Stimulated activated CD8-positive, alpha-beta memory T cell treated with anti-CD3 and anti-CD28 coated beads, Interleukin-15, amount 100 ng/mL, for 1 hour (primary cell): Measurements from ENCODE around the gene POLR3H.

ENCODE experiments used
- DNase-seq: peaks from one replicate; pipeline ENCODE4 v3.0.0-alpha.2; 2020; ENCODE audit warnings: low read depth

The POLR3H gene

DNA sequence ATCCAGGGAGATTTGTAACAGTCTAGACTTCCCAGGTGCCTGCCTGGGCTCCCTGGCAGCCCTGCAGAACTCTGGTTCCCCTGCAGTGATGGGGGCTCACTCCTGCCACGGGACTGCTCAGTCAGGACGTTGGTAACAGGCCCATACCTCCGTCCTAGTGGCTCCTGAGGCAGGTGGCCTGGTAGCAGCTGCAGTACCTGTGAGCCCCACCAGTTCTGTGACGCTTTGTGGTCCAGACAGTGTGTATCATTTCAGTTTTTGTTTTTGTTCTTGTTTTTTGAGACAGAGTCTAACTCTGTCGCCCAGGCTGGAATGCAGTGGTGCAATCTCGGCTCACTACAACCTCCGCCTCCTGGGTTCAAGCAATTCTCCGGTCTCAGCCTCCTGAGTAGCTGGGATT lies 27.8 kb downstream of the POLR3H start:
- no peak for DNase-seq

DNA sequence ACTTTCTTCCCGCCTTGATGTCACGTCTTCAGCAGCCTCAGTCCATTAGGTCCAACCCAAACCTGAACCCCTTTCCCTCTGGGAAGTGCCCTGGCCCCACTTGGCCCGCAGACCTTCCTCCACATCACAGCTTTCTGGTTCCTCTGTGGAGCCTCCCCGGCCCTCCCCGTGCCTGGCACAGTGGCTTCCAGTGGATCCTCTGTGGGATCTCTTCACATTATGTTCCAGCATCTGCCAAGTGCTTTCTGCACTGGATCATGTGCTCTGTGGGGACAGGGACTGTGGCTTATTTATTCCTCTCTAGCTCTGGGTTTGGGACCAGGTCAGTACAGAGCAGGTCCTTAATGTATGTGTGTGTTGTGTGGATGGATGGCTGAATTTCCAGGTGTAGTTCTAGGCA lies 30.9 kb downstream of the POLR3H start:
- DNase-seq: no peak

DNA sequence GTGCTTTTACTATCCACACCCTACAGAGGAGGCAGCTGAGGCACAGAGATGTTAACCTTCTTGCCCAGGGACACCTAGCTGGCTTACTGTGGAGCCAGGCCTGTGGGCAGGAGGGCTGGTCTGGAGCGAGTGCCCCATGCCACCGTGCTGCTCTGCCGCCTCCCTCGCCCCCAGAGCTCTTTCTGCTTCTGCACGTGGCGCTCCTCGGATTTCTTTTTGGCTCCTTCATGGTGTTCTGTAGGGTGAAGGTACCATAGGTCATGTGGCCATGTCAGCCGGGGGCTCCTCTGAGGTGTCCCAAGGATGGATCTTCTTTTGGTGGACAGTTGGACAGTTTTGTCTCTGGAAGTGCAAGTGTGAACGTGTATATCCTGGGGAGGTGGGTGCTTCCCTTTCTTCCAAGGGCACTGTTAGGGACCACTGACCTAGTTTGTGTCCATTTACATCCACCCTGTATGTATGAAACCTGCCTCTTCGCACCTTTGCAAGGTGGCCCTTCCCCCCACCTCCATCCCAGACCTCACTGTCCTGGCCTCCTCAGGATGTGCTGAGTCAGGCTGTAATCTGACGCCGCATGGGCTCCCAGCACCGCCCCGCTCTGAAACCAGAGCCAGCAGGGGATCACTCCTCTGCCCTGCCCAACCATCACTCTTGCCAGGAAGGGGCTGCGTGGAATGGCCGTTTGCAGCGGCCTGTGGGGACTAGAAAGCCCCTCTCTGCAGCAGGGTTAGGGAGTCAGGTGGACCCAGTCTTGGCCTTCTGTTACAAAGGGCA lies 31.7 kb downstream of the POLR3H start:
- no peak for DNase-seq

DNA sequence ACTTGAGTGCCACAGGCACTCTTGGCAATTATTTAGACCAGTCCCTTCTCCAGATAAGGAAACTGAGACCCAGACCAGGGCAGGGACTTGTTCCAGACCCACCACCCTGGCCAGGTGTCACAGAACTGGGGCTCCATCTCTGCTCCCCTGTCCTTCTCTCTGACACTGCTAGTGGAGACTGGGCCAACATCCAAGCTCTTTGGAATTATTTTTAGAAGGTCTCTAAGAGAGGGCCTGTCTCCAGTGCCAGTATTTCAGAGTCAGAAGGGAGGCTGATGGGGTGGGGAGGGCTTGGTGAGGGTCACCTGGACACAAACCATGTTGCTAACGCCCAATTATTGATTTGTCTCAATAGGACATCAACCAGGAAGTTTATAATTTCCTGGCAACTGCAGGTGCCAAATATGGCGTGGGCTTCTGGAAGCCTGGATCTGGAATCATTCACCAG lies 32.7 kb downstream of the POLR3H start:
- no peak for DNase-seq

DNA sequence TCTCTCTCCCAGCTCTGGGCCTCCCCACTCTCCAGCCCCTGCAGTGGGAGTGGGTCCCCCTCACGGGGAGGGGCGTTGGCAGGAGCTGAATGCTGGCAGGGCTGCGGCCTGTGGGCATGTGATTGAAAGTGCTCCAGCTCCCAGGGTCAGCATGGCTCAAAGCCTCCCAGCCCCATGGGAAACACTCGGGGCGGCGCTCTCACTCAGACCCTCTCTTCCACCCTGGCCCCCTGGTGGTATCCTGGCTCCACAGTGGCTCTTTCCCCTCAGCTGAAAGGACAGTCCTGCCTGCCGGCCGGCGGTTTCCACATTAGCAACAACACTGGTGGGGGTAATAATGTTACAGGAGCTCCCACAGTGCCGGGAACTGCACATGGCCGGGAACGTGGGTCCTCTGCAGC lies 35.5 kb downstream of the POLR3H start:
- no peak for DNase-seq

DNA sequence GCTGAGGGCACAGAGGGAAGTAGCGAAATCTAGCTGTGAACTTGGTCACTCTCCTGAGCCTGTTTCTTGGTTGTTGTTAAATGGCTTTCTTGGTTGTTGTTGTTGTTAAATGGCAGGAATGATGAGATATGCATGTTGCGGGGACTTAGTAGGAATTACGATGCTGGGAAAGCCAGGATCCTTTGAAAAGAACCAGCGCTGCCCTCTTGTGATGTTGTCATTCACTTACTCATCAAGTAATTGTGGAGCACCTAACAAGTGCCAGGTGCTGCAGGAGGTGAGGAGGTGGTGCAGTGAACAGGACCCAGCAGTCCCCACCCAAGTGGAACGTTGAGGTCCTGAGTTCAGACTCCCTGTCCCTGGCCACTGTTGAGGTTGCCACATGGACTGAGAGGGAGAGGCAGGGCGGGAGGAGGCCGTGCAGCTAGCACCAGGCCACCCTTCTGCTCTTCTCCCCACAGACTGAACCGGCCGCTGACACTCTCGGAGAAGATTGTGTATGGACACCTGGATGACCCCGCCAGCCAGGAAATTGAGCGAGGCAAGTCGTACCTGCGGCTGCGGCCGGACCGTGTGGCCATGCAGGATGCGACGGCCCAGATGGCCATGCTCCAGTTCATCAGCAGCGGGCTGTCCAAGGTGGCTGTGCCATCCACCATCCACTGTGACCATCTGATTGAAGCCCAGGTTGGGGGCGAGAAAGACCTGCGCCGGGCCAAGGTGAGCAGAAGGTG lies 36.8 kb downstream of the POLR3H start:
- DNase-seq: no peak

DNA sequence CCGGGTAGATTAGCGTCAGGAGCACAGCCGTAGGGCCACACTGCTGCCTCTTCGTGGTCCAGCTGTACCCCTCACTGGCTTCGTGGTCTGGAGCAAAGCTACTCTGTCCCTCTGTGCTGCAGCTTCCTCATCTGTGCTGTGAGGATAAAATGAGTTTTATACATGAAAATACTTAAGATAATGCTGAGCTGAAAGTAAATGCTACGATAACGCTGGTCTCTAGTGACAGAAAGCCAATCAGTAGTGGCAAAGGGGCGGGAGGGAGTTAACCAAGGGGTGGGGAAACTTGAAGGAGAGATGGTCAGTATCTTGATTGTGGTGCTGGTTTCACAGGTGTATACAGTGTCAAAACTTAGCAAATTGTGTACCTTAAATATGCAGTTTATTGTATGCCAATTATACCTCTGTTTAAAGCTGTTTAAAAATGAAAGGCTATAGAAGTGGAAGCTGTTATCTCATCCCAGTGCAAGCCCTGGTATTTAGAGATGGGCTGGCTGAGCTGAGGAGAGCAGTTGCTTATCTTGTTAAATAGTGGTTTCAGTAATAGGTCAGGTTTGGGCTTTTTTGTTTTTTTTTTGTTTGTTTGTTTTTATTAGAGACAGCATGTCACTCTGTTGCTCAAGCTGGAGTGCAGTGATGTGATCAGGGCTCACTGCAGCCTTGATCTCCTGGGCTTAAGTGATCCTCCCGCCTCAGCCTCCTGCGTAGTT lies 38.6 kb downstream of the POLR3H start:
- DNase-seq: no peak

DNA sequence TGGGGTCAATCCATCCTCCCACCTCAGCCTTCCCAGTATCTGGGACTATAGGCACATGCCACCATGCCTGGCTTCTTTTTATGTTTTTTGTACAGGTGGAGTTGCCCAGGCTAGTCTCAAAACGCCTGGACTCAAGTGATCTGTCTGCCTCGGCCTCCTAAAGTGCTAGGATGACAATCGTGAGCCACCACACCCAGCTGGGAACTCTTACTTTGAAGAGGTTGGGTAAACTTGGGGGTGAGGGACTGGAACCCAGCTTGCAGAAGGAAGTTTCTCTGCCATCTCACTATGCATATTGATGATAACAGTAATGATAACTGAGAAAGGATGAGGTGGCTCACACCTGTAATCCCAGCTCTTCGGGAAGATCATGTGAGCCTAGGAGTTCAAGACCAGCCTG lies 39.5 kb downstream of the POLR3H start:
- no peak for DNase-seq

DNA sequence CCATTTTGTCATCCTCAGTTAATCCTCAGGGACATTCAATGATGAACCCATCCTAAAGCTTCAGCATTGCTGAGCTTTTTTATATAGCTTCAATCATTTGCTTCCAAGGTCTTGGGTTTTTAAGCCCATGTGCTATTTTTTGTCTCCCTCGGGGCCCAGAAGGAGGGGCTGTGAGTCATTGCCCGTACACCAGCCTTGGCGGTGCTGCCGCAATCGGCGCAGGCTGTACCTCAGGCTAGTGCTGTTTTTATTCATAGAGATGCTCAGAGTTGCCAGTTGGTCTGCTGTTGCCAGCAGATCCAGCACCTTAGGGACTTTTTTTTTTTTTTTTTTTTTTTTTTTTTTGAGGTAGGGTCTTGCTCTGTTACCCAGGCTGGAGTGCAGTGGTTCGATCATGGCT lies 39.9 kb downstream of the POLR3H start:
- DNase-seq: no peak

DNA sequence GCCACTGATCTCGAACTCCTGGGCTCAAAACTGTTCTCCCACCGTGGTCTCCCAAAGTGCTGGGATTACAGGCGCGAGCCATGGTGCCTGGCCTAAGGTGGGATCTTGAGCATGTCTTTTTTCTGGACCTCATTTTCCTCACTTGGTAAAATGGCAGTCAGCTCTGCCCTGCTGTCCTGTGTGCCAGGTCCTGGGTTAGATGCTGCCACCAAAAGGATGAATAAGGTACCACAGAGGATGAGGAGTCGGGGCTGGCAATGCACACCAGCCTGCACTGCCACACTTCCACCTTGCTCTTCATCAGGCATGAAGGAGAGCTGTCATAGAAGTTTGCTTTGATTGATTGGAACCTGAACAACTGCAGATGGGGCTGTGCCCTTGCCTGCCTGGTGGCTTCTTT lies 43.1 kb downstream of the POLR3H start:
- no peak for DNase-seq

DNA sequence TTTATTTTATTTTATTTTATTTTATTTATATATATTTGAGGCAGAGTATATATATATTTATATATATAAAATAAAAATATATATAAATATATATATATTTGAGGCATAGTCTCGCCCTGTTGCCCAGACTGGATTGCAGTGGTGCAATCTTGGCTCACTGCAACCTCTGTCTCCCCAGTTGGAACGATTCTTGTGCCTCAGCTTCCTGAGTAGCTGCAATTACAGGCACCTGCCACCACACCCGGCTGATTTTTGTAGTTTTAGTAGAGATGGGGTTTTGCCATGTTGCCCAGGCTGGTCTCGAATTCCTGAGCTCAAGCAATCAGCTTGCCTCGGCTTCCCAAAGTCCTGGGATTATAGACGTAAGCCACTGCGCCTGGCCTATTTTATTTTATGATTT lies 44.0 kb downstream of the POLR3H start:
- DNase-seq: no peak

DNA sequence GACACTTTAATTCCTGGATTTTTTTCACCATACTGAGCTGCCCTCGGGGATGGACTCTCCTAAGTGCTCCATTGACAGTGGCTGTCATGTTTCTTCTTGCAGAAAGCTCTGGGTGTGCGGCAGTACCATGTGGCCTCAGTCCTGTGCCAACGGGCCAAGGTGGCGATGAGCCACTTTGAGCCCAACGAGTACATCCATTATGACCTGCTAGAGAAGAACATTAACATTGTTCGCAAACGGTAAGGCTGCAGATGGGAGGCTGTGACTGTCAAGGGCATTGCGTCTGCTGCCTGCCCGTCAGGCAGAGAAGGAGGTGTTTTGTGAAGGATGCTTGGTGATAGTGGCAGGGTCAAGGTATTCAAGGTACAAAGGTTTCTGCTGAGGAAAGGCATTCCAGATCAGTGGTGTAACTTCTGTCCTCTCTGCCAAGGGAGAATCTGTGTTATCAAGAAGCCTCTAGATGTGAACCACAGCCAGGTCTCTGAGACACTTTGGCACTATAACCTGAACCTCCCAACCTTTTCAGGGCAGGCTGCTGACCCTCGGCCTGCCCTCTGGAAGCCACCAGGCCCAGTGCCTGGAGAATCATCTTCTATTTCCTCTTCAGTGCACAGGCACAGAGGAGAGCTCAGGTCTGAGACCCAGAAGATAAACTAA lies 44.5 kb downstream of the POLR3H start:
- no peak for DNase-seq

DNA sequence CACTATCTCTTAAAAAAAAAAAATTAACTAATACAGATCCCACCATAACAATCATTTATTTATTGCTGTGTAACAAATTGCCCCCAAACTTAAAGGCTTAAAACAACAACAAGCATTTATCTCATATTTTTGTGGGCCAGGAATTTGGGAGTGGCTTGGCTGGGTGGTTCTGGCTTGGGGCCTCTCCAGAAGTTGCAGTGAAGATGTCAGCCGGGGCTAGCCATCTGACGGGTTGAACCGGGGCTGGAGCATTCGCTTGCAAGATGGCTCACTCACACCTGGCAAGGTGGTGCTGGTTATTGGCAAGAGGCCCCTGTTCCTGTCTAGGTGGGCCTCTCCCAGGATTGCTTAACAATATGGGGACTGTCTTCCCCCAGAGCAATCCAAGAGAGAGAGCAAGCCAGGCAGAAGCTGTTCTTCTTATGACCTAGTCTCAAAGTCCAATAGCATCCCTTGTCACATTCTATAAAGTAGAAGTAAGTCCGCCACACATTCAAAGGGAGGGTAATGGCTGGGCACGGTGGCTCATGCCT lies 45.9 kb downstream of the POLR3H start:
- no peak for DNase-seq

DNA sequence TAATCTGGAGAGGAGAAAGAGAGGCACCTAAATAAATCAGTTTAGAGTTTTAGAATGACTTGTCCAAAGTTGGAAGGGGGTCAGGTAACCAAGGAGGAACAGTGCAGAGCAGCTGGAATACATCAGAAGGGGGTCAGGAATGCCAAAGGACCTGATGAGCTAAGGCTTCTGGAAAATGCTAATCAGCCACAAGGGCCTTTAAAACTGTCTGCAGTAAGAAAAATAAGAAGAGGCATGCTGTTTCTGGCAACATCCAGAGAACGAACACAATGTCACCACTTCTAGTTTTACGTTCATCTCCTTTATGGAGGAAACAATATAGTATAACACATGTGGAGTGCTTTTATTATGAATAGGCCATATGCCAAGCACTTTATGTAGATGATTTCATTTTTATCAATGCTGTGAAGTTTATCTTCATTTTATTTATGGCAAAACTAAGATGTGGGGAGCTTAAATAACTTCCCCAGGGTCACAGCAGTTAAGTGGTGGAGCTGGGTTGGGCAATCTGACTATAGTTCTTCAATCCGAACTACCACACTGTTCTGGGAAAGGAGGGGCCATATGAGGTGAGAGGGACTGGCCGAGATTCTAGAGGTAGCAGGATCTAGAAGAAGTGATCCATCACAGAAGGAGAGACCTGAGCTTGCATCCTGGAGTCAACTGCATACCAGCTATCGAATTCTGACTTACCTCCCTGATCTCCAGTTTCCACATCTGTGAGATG lies 52.7 kb downstream of the POLR3H start:
- no peak for DNase-seq

DNA sequence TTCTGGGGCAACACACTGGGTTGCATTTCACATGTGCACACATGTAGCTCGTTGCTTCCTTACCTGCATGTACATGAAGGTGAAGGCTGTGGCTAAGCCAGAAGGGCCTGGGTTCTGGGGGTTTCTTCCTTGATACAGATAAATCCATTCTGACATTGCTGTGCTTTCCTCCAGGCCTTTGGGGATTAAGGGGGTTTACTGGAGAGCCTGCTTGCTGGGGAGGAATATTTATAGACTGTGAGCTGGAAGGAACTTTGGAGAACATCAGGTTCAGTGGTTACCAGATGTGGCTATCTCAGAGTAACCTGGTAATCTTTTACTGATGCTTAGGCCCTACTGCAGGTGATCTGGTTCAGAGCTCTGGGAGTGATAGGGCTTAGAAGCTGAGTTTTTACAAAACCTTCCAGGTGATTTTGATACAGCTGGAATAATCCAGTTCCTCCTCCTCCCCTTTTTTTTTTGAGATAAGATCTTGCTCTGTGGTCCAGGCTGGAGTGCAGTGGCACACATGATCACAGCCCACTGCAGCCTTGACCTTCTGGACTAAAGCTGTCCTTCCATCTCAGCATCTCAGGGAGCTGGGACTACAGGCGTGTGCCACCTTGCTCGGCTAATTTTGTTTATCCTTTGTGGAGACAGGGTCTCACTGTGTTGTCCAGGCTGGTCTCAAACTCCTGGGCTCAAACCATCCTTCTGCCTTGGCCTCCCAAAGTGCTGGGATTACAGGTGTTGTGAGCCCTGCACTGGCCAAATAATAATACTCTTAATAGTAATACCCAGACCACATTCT lies 55.5 kb downstream of the POLR3H start:
- DNase-seq: no peak

DNA sequence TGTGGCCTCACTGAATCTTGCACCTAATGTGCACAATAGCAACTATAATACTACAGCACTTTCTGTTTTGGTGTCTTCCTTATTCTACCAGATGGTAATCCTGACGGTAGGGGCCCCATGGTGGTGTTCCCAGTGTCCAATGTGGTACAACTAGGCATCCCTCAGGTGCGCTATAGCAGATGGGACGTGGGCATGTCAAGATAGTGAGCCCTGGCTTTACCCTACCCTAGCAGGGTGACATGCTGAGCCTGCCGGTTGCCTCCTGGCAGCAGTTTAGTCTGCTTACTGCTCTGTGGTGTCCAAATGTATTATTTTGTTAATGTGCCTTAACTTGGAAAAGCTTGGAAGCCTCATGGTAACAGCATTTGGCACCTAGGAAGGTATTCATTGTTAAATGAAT lies 56.2 kb downstream of the POLR3H start:
- DNase-seq: no peak

DNA sequence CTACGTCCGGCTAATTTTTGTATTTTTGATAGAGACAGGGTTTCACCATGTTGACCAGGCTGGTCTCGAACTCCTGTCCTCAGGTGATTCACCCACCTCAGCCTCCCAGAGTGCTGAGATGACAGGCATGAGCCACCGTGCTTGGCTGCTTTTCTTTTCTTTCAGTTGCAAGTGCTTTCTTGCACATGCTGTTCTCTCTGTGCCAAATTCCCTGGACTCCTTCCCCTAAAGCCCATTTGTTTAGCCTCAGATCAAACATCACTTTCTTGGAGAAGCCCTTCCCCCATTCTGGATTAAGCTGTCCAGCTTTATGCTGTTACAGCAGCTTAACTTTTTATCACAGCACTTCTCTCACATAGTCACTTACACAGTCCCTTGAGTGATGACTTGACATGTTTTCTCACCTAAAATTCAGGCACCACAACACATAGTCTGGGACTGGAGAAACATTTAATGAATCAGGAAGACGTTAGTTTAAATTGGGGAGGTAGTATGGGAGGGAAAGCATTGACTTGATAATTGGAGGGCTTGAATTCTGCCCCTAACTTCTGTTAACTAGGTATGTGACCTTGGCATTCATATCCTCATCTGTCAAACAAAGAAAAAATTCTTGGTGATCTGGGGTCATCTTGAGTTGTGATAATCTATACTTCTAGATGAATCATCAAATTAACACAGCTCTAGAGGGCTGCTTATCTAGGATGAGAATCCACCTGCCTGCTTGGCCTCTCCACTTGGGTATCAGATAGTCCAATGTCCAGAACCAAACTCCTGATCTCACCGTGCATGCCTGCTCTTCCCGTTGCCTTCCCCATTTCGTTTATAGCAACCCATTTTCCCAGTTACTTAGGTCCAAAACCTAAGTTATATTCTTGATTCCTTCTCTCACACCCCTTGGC lies 57.0 kb downstream of the POLR3H start:
- no peak for DNase-seq

DNA sequence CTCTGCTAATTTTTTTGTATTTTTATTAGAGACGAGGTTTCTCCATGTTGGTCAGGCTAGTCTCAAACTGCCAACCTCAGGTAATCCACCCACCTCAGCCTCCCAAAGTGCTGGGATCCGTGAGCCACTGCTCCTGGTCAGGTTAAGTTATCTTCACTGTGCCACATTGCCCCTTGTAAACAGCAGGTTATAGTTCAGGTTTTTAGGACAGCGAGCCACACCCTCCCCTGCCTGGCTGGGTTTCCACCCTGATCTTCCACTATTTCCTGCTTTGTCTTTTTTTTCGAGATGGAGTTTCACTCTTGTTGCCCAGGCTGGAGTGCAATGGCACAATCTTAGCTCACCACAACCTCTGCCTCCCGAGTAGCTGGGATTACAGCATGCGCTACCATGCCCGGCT lies 59.2 kb downstream of the POLR3H start:
- no peak for DNase-seq

DNA sequence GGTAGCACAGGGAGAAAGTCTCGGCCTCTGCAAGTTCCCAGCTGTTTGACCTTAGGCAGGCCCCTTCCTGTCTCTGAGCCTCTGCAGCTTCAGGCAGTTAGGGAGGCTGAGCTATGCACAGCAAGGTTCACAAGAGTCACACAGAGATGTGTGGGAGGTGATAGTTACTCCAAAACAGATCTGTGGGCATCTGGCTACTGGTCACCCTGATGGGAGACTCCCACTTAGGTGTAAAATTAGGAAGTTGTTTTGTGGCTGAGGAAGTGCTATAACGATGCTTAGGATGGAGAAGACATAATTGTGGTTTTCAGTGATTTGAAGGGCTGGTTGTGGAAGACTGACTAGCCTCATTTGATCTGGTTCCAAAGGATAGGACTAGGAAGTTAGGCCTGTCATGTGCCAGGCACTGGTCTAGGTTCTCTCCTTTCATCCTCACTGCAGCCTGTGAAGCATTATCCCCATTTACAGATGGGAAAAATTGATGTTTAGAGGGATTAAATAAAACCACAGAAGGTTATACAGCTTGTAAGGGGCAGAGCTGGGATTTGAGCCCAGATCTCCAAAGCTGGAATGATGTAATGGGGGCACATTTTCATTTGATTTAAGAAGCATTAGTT lies 61.8 kb downstream of the POLR3H start:
- DNase-seq: no peak
